ENCODE measurements around the gene SDC1. TPM values are rescaled to one million over a fixed set of nuclear protein-coding genes. Genes with fewer than 3 reads are reported as not detected.

The SDC1 gene
- total RNA-seq, 6 experiments from 2014 or later, result 92.1 to 141 (median 133) TPM

- Mint-ChIP-seq H3K27ac (peak overlapping the region; percentile 3), H3K27me3 (ENCODE audit: insufficient read depth) (no peaks in the 10 kb centered on the region; the same call in 1 of the 2 replicates), H3K4me1 (ENCODE audit: low read depth) (peaks cover 51% of the 10 kb centered on the region), H3K9me3 (no peaks in the 10 kb centered on the region), H3K4me3 (no peak overlapping the region), H3K36me3 (ENCODE audit: low read depth) (peaks cover 7% of the 10 kb centered on the region)
- DNase-seq, result no peak
- TF ChIP-seq CTCF (IDR thresholded peaks at IDR 0.05), result no peak
Measured at GRCh38 chr2:20218331-20219320, 6.3 kb downstream of the SDC1 start.

GRCh38 chr2:20217041-20217970 is 7.6 kb downstream of the SDC1 start:
- Mint-ChIP-seq H3K36me3 (ENCODE audit: low read depth) (peaks cover 7% of the 10 kb centered on the region), H3K4me3 (no peak overlapping the region), H3K27ac (no peak overlapping the region), H3K4me1 (ENCODE audit: low read depth) (peaks cover 43% of the 10 kb centered on the region), H3K27me3 (ENCODE audit: insufficient read depth) (no peaks in the 10 kb centered on the region; the same call in 1 of the 2 replicates), H3K9me3 (no peaks in the 10 kb centered on the region)
- no peak for TF ChIP-seq CTCF (IDR thresholded peaks at IDR 0.05)
- no peak for DNase-seq

GRCh38 chr2:20216130-20217025 is 8.6 kb downstream of the SDC1 start:
- no peak overlapping the region for H3K4me3 Mint-ChIP-seq
- H3K27ac Mint-ChIP-seq, result no peak overlapping the region
- peaks cover 34% of the 10 kb centered on the region for H3K4me1 Mint-ChIP-seq (ENCODE audit: low read depth)

GRCh38 chr2:20215183-20216040 is 9.5 kb downstream of the SDC1 start:
- H3K4me1 Mint-ChIP-seq (ENCODE audit: low read depth), result peaks cover 24% of the 10 kb centered on the region
- DNase-seq, result no peak
- H3K27ac Mint-ChIP-seq, result no peak overlapping the region
- H3K27me3 Mint-ChIP-seq (ENCODE audit: insufficient read depth), result no peaks in the 10 kb centered on the region; the same call in 1 of the 2 replicates
- no peaks in the 10 kb centered on the region for H3K9me3 Mint-ChIP-seq
- peaks cover 4% of the 10 kb centered on the region for H3K36me3 Mint-ChIP-seq (ENCODE audit: low read depth)
- TF ChIP-seq CTCF (IDR thresholded peaks at IDR 0.05), result no peak
- H3K4me3 Mint-ChIP-seq, result no peak overlapping the region

More at GRCh38 chr2:20216130-20217025, 8.6 kb downstream of the SDC1 start:
- Mint-ChIP-seq H3K9me3 (no peaks in the 10 kb centered on the region), H3K27me3 (ENCODE audit: insufficient read depth) (no peaks in the 10 kb centered on the region; the same call in 1 of the 2 replicates), H3K36me3 (ENCODE audit: low read depth) (peaks cover 7% of the 10 kb centered on the region)
- no peak for TF ChIP-seq CTCF (IDR thresholded peaks at IDR 0.05)
- no peak for DNase-seq
